Measurements from ENCODE around the gene BRD2.

GRCh38 chr6:32977953-32978324 lies 9.5 kb downstream of the BRD2 start:
- TF ChIP-seq POLR2A (IDR thresholded peaks at IDR 0.05) = no peak
- TF ChIP-seq, protein P1, sequence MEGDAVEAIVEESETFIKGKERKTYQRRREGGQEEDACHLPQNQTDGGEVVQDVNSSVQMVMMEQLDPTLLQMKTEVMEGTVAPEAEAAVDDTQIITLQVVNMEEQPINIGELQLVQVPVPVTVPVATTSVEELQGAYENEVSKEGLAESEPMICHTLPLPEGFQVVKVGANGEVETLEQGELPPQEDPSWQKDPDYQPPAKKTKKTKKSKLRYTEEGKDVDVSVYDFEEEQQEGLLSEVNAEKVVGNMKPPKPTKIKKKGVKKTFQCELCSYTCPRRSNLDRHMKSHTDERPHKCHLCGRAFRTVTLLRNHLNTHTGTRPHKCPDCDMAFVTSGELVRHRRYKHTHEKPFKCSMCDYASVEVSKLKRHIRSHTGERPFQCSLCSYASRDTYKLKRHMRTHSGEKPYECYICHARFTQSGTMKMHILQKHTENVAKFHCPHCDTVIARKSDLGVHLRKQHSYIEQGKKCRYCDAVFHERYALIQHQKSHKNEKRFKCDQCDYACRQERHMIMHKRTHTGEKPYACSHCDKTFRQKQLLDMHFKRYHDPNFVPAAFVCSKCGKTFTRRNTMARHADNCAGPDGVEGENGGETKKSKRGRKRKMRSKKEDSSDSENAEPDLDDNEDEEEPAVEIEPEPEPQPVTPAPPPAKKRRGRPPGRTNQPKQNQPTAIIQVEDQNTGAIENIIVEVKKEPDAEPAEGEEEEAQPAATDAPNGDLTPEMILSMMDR (IDR thresholded peaks at IDR 0.05) = no peak
- no peak for TF ChIP-seq EP300 (IDR thresholded peaks at IDR 0.05)
- no peak for TF ChIP-seq POLR2AphosphoS5 (IDR thresholded peaks at IDR 0.05)

Data from upper lobe of left lung (tissue), 4 donors.